Central memory CD8-positive, alpha-beta T cell (primary cell): ENCODE results near the gene APCDD1.

ENCODE experiments used
- ATAC-seq: fragments of 150-1000 bp; cut with Tn5 transposase; replicated peaks from 2 replicates; pipeline ENCODE4 v1.10.0; 2022; ENCODE audit warnings: mild to moderate bottlenecking, moderate FRiP score, moderate number of reproducible peaks; ENCODE audit not compliant: poor library complexity, severe bottlenecking; ENCODE audit errors: extremely low read depth
- DNase-seq, 2 donors: peaks; one replicate each; pipeline ENCODE4 v3.0.0; 2021; ENCODE audit warnings: low spot score in 2 of 2
- H3K27ac Mint-ChIP-seq: one replicate; pipeline ENCODE4 v1.8.0; 2022; ENCODE audit warnings: low read depth, mild to moderate bottlenecking, moderate library complexity, mixed read lengths
- H3K27me3 Mint-ChIP-seq: one replicate; pipeline ENCODE4 v1.8.0; 2022; ENCODE audit warnings: mixed read lengths
- H3K36me3 Mint-ChIP-seq: one replicate; pipeline ENCODE4 v1.8.0; 2022; ENCODE audit warnings: mild to moderate bottlenecking, moderate library complexity, mixed read lengths; ENCODE audit not compliant: insufficient read depth
- H3K4me1 Mint-ChIP-seq: one replicate; pipeline ENCODE4 v1.8.0; 2022; ENCODE audit warnings: mixed read lengths
- H3K4me3 Mint-ChIP-seq: one replicate; pipeline ENCODE4 v1.8.0; 2022; ENCODE audit warnings: mild to moderate bottlenecking, moderate library complexity, mixed read lengths
- H3K9me3 Mint-ChIP-seq: one replicate; pipeline ENCODE4 v1.8.0; 2022; ENCODE audit warnings: mixed read lengths

Gene APCDD1

GRCh38 chr18:10418836-10419235, 35.6 kb upstream of the APCDD1 start:
- Mint-ChIP-seq H3K4me3 (no peak overlapping the region), H3K4me1 (no peaks in the 10 kb centered on the region)

GRCh38 chr18:10419420-10420103, 34.9 kb upstream of the APCDD1 start:
- Mint-ChIP-seq H3K4me3 (no peak overlapping the region), H3K4me1 (no peaks in the 10 kb centered on the region), H3K27ac (no peak overlapping the region), H3K36me3 (no peaks in the 10 kb centered on the region), H3K9me3 (no peaks in the 10 kb centered on the region), H3K27me3 (peaks cover 35% of the 10 kb centered on the region)
- ATAC-seq = no peak
- DNase-seq = no peak

More at GRCh38 chr18:10418836-10419235, 35.6 kb upstream of the APCDD1 start:
- DNase-seq = no peak
- no peaks in the 10 kb centered on the region for H3K9me3 Mint-ChIP-seq
- peaks cover 28% of the 10 kb centered on the region for H3K27me3 Mint-ChIP-seq
- no peak for ATAC-seq
- H3K27ac Mint-ChIP-seq = no peak overlapping the region
- H3K36me3 Mint-ChIP-seq = no peaks in the 10 kb centered on the region

DNA sequence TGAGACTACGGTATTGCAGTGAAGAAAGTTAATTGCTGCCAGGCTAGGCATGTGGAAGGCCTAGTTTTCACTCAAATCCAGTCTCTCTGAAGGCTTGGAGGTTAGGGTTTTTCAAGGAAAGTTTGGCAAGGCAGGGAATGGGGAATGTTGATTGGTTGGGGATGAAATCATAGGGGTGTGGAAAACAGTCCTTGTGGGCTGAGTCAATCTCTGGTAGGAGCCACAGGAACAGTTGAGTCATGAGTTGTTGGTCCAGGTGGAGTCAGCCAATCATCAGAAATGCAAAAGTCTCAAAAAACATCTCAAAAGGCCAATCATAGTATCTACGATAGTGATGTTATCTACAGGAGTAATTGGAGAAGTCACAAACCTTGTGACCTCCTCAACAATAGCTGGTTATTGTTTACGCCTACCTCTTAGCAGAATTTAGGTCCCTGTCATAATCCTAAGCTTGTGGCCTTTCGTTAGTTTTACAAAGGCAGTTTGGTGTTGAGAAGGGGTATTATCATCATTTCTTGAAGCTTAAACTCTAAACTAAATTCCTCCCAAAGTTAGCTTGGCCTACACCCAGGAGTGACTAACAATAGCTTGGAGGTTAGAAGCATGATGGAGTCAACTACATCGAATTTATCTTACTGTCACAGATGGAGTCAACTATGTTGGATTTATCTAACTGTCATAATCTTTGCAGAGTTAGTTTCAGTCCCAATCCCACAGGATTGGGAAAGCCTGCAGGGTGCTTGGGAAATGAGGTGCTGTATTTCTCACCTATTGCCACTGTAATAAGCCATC, 33.7 kb upstream of the APCDD1 start:
- H3K4me3 Mint-ChIP-seq = no peak overlapping the region
- ATAC-seq (no peak), DNase-seq (no peak)

GRCh38 chr18:10421859-10422258, 32.6 kb upstream of the APCDD1 start:
- Mint-ChIP-seq H3K36me3 (no peaks in the 10 kb centered on the region), H3K4me1 (no peaks in the 10 kb centered on the region), H3K4me3 (no peak overlapping the region), H3K27me3 (peaks cover 37% of the 10 kb centered on the region), H3K27ac (no peak overlapping the region), H3K9me3 (no peaks in the 10 kb centered on the region)
- no peak for DNase-seq
- ATAC-seq = no peak

More for the DNA sequence above, 33.7 kb upstream of the APCDD1 start:
- no peaks in the 10 kb centered on the region for H3K4me1 Mint-ChIP-seq
- H3K9me3 Mint-ChIP-seq = no peaks in the 10 kb centered on the region
- H3K36me3 Mint-ChIP-seq = no peaks in the 10 kb centered on the region
- no peak overlapping the region for H3K27ac Mint-ChIP-seq
- peaks cover 35% of the 10 kb centered on the region for H3K27me3 Mint-ChIP-seq

GRCh38 chr18:10422731-10423130, 31.7 kb upstream of the APCDD1 start:
- DNase-seq (no peak), ATAC-seq (no peak)
- no peaks in the 10 kb centered on the region for H3K4me1 Mint-ChIP-seq
- no peak overlapping the region for H3K27ac Mint-ChIP-seq
- no peak overlapping the region for H3K4me3 Mint-ChIP-seq
- no peaks in the 10 kb centered on the region for H3K9me3 Mint-ChIP-seq
- H3K27me3 Mint-ChIP-seq = peaks cover 37% of the 10 kb centered on the region
- H3K36me3 Mint-ChIP-seq = no peaks in the 10 kb centered on the region

GRCh38 chr18:10424585-10425307, 29.7 kb upstream of the APCDD1 start:
- Mint-ChIP-seq H3K9me3 (no peaks in the 10 kb centered on the region), H3K4me3 (no peak overlapping the region), H3K4me1 (no peaks in the 10 kb centered on the region), H3K36me3 (no peaks in the 10 kb centered on the region), H3K27me3 (peaks cover 37% of the 10 kb centered on the region), H3K27ac (no peak overlapping the region)
- no peak for DNase-seq
- ATAC-seq = no peak

DNA sequence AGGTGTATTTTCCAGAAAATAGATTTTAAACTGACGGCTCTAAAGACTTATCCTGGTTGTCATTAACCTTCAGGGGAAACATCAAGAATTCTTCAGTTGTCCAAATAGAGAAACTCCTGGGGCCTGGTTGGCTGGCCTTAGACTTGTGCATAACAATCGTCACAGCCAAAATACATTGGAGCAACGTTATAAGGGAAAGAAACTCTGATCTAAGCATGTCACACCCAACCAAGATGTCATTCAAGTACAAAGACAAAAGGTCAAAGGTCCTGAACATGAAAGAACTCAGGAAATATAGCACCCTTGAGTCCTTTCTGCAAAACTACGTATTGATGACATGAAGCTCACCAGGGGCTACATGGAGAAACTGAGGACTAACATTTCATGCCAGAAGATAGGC, 23.8 kb upstream of the APCDD1 start:
- Mint-ChIP-seq H3K27me3 (peaks cover 34% of the 10 kb centered on the region), H3K4me1 (no peaks in the 10 kb centered on the region), H3K9me3 (no peaks in the 10 kb centered on the region), H3K27ac (no peak overlapping the region), H3K36me3 (no peaks in the 10 kb centered on the region), H3K4me3 (no peak overlapping the region)
- DNase-seq = no peak
- ATAC-seq = no peak

DNA sequence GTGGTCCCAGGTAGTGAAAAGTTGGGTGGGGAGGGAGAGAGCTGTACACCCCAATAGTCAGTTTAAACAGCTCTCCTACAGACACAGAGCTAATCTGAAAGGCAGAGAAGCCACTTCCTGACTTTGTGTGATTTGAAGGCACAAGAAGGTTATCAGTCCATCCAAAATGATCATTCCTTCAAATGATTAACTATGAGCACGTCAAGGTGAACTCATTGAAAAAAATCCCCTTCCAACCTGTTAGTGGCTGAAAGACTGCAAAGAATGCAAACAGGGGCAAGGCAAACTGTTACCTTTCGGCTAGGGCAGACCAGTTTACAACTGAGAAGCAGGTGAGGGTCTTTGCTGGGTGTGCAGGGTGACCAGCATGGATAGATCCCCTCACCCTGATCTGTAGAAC, 22.8 kb upstream of the APCDD1 start:
- Mint-ChIP-seq H3K27ac (no peak overlapping the region), H3K27me3 (peaks cover 26% of the 10 kb centered on the region), H3K9me3 (no peaks in the 10 kb centered on the region), H3K36me3 (no peaks in the 10 kb centered on the region), H3K4me3 (no peak overlapping the region), H3K4me1 (no peaks in the 10 kb centered on the region)
- no peak for ATAC-seq
- no peak for DNase-seq

- ATAC-seq = no peak
- DNase-seq = no peak
- Mint-ChIP-seq H3K9me3 (no peaks in the 10 kb centered on the region), H3K4me3 (no peak overlapping the region), H3K36me3 (no peaks in the 10 kb centered on the region), H3K27ac (no peak overlapping the region), H3K4me1 (no peaks in the 10 kb centered on the region), H3K27me3 (peaks cover 26% of the 10 kb centered on the region)
Measured at GRCh38 chr18:10432781-10433180, 21.7 kb upstream of the APCDD1 start.

DNA sequence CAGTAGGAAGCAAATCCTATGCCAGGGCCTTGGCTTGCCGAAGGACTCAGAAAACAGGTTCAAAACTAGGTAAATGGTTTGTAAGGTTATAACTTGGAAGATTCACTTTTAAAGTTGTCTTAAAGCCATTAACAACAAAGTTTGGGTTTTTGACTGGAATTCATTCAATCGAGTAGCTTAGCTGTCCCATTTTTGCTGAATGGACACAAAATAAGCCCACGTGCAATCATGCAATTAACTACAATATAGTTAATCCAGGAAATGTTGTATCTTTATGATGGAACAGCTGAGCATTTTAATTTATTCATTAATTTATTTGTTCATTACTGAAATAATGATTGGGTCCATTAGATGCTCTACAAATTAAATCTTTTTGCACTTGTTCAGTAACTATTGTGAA, 18.3 kb upstream of the APCDD1 start:
- Mint-ChIP-seq H3K27ac (no peak overlapping the region), H3K9me3 (no peaks in the 10 kb centered on the region), H3K36me3 (no peaks in the 10 kb centered on the region), H3K4me1 (no peaks in the 10 kb centered on the region), H3K27me3 (peaks cover 26% of the 10 kb centered on the region), H3K4me3 (no peak overlapping the region)
- ATAC-seq (no peak), DNase-seq (no peak)

GRCh38 chr18:10437837-10438236, 16.6 kb upstream of the APCDD1 start:
- DNase-seq = no peak
- peaks cover 36% of the 10 kb centered on the region for H3K27me3 Mint-ChIP-seq
- no peak overlapping the region for H3K27ac Mint-ChIP-seq
- no peak overlapping the region for H3K4me3 Mint-ChIP-seq
- no peaks in the 10 kb centered on the region for H3K9me3 Mint-ChIP-seq
- no peaks in the 10 kb centered on the region for H3K4me1 Mint-ChIP-seq
- no peaks in the 10 kb centered on the region for H3K36me3 Mint-ChIP-seq
- ATAC-seq = no peak

DNA sequence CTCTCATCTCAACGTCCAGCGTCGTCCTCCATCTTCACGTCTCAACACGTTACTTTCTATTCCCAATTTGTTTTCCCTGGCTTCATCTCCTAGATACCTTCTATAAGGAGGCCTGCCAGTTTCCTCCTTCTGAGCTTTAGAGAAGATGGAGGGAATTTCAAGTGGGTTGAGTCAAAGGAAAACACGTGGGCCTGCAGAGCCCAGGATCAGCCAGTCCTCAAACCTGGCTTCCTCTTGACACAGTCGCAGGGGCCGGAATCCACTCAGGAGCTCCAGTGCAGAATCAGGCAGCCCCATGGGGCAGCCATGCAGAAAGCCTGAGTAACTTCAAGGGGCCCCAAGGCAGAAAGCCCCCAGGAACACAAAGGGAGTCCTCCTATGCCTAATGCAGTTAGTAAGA, 14.5 kb upstream of the APCDD1 start:
- Mint-ChIP-seq H3K4me1 (no peaks in the 10 kb centered on the region), H3K27me3 (peaks cover 38% of the 10 kb centered on the region), H3K36me3 (no peaks in the 10 kb centered on the region), H3K9me3 (no peaks in the 10 kb centered on the region), H3K4me3 (no peak overlapping the region), H3K27ac (no peak overlapping the region)
- ATAC-seq (no peak), DNase-seq (no peak)

DNA sequence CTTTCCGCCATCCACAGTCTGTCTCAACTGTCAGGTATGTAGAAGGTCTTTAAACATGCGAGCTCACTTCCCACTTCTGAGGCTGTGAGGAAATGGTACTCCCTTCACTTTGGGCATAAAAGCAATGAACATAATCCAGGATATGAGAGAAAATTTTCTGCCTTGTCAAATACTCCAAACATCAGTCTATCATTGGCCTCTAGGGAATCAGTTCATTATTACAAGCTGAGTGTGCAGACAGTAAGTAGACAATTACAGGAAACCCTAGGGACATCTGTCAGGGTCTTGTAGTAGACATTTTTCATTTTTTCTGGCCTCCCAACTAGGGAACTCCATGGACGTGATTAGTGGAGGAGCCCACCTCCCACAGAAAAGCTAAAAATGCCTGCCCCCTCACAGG, 13.6 kb upstream of the APCDD1 start:
- Mint-ChIP-seq H3K4me1 (no peaks in the 10 kb centered on the region), H3K4me3 (no peak overlapping the region), H3K27ac (no peak overlapping the region), H3K9me3 (no peaks in the 10 kb centered on the region), H3K36me3 (no peaks in the 10 kb centered on the region), H3K27me3 (peaks cover 33% of the 10 kb centered on the region)
- no peak for DNase-seq
- ATAC-seq = no peak
